ENCODE results near the gene NPAS1. TPM values are rescaled to one million over a fixed set of nuclear protein-coding genes. Genes with fewer than 3 reads are reported as not detected.

The NPAS1 gene
- total and polyA plus RNA-seq, 2 experiments from 2014 or later, result 5.6 to 9.8 TPM

DNA sequence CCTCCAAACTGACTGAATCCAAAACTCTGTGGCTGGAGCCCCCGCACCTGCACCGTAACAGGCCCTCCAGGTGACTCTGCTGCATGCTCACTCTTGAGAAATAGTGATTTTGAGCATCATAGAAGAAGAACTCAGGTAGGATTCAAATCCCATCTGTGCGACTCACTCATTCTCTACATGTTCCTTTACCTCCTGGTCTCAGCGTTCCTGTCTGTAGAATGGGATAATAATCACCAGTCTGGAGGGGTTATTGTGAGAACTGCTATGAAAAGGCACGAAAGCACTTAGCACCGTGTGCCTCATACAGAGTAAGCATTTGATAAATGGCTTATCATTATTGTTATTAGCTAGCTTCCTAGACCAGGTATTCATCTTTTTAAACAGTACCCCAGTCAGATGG lies 36.5 kb upstream of the NPAS1 start:
- TF ChIP-seq ZNF114 (CRISPR knock-in tag; IDR thresholded peaks at IDR 0.05) (no peak), NANOG (IDR thresholded peaks at IDR 0.05; ENCODE audit: borderline replicate concordance) (no peak), CREB1 (CRISPR knock-in tag; IDR thresholded peaks at IDR 0.05; ENCODE audit: low read depth) (no peak), JUNB (IDR thresholded peaks at IDR 0.05; ENCODE audit: unreplicated experiment) (no peak)
- TF ChIP-seq, protein P1, sequence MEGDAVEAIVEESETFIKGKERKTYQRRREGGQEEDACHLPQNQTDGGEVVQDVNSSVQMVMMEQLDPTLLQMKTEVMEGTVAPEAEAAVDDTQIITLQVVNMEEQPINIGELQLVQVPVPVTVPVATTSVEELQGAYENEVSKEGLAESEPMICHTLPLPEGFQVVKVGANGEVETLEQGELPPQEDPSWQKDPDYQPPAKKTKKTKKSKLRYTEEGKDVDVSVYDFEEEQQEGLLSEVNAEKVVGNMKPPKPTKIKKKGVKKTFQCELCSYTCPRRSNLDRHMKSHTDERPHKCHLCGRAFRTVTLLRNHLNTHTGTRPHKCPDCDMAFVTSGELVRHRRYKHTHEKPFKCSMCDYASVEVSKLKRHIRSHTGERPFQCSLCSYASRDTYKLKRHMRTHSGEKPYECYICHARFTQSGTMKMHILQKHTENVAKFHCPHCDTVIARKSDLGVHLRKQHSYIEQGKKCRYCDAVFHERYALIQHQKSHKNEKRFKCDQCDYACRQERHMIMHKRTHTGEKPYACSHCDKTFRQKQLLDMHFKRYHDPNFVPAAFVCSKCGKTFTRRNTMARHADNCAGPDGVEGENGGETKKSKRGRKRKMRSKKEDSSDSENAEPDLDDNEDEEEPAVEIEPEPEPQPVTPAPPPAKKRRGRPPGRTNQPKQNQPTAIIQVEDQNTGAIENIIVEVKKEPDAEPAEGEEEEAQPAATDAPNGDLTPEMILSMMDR (conservative IDR thresholded peaks at IDR 0.05; ENCODE audit: low read depth in 2 of 2), result no peak
- H3K36me3 ChIP-seq (ENCODE audit: insufficient read depth), result no peaks in the 10 kb centered on the region
- no peaks in the 10 kb centered on the region for H3K27me3 ChIP-seq (ENCODE audit: insufficient read depth)
- H3K9me3 Mint-ChIP-seq, result no peaks in the 10 kb centered on the region
- no peak overlapping the region for H3K4me2 ChIP-seq
- peaks cover 9% of the 10 kb centered on the region for H3K79me2 ChIP-seq (replicated peaks; ENCODE audit: insufficient read depth)
- no peak overlapping the region for H3K4me3 ChIP-seq
- ATAC-seq (no peak), DNase-seq (ENCODE audit: low spot score) (no peak)
- no peaks in the 10 kb centered on the region; the same call in 2 of the 3 replicates for H3K36me3 Mint-ChIP-seq (ENCODE audit: low read depth)
- no peaks in the 10 kb centered on the region; the same call in none of the 2 replicates for H4K20me1 ChIP-seq (replicated peaks; ENCODE audit: insufficient read depth)
- peak overlapping the region; percentile 17; the same call in 1 of the 2 replicates for H3K27ac ChIP-seq (ENCODE audit: low read depth)
- H3K27me3 Mint-ChIP-seq (ENCODE audit: insufficient read depth, low read depth, poor library complexity), result peaks cover 5% of the 10 kb centered on the region
- no peak overlapping the region for H2AFZ ChIP-seq
- H3K4me3 Mint-ChIP-seq, result no peak overlapping the region
- H3K27ac Mint-ChIP-seq, result no peak overlapping the region
- H3F3A ChIP-seq (replicated peaks; ENCODE audit: low read depth), result peaks cover 3% of the 10 kb centered on the region; the same call in 1 of the 2 replicates
- peaks cover 8% of the 10 kb centered on the region for H3K4me1 ChIP-seq (ENCODE audit: insufficient read depth)
- H3K9me2 ChIP-seq (ENCODE audit: insufficient read depth), result no peaks in the 10 kb centered on the region
- peaks cover 22% of the 10 kb centered on the region for H3K4me1 Mint-ChIP-seq

DNA sequence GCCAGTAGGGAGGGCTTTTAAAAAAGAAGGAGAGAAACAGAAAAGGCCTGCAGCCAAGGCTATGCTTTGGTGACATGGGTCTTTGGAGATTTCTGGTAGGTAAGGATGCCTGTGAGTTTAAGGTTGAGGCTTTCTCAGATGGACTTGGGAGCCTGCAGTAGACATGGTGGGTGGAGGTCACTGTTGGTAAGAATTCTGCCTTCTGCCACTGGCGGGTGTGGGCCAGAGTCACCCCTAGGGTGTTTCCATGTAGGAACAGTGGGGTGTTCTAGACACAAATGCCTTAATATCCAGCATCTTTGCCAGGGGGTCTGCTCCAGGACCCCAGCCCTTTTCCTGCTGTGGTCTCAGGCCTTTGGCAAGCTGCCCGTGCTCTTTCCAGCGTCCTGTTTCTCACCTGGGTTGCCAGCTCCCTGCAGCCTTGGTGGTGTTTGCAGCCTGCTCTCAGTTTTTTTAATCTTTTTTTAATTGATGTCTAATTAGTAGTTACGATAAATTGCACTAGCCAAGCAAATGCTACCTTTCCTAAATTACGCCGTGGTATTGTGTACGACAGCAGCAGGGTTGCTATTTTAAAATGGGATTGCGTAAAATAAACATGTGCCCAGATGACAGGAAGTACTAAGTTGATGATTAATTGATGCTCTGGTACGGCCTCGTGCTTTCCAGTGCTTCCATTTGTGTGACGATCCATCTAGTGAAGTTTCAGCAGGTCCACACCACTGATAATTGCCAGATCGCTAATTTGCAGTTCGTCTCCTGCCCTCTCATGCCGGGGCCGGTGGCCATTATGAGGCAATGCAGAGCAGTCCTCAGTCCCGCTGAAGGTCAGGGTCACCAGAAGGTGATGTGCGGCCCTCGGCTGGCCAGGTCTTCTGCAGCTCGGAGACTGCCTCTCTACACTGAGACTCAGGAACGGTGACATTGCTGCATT lies 35.3 kb upstream of the NPAS1 start:
- H3K4me1 Mint-ChIP-seq, result peaks cover 14% of the 10 kb centered on the region
- no peaks in the 10 kb centered on the region for H3K36me3 ChIP-seq (ENCODE audit: insufficient read depth)
- H3K36me3 Mint-ChIP-seq (ENCODE audit: low read depth), result peaks cover 4% of the 10 kb centered on the region; the same call in 2 of the 3 replicates
- peak overlapping the region; percentile 19; the same call in 1 of the 2 replicates for H3K27ac Mint-ChIP-seq
- ATAC-seq, result peak; percentile 21; the same call in 1 of the 3 replicates
- no peak overlapping the region for H3K4me3 ChIP-seq
- peaks cover 4% of the 10 kb centered on the region for H3K4me1 ChIP-seq (ENCODE audit: insufficient read depth)
- peaks cover 3% of the 10 kb centered on the region for H3K27me3 Mint-ChIP-seq (ENCODE audit: insufficient read depth, low read depth, poor library complexity)
- peaks cover 9% of the 10 kb centered on the region for H3K79me2 ChIP-seq (replicated peaks; ENCODE audit: insufficient read depth)
- 0 out of 2 replicates have a peak overlapping the region, but pooled peaks have one; percentile 36 for H3K27ac ChIP-seq (ENCODE audit: low read depth)
- H3K4me3 Mint-ChIP-seq, result no peak overlapping the region
- no peaks in the 10 kb centered on the region for H3K9me2 ChIP-seq (ENCODE audit: insufficient read depth)
- no peaks in the 10 kb centered on the region; the same call in 1 of the 2 replicates for H4K20me1 ChIP-seq (replicated peaks; ENCODE audit: insufficient read depth)
- no peak overlapping the region for H3K4me2 ChIP-seq
- H3F3A ChIP-seq (replicated peaks; ENCODE audit: low read depth), result no peaks in the 10 kb centered on the region; the same call in 1 of the 2 replicates
- no peaks in the 10 kb centered on the region for H3K27me3 ChIP-seq (ENCODE audit: insufficient read depth)
- H2AFZ ChIP-seq, result no peak overlapping the region
- DNase-seq (ENCODE audit: low spot score), result no peak
- no peaks in the 10 kb centered on the region for H3K9me3 Mint-ChIP-seq
- TF ChIP-seq, protein P1 (conservative IDR thresholded peaks at IDR 0.05; ENCODE audit: low read depth in 2 of 2), result no peak
- TF ChIP-seq EZH2 (IDR thresholded peaks at IDR 0.05; ENCODE audit: low read depth, unreplicated experiment) (no peak), NANOG (IDR thresholded peaks at IDR 0.05; ENCODE audit: borderline replicate concordance) (no peak), ZNF114 (CRISPR knock-in tag; IDR thresholded peaks at IDR 0.05) (no peak), JUNB (IDR thresholded peaks at IDR 0.05; ENCODE audit: unreplicated experiment) (no peak), STAT1 (IDR thresholded peaks at IDR 0.05; ENCODE audit: unreplicated experiment) (no peak), POLR2AphosphoS5 (IDR thresholded peaks at IDR 0.05; ENCODE audit: low read depth) (no peak), EZH2phosphoT487 (IDR thresholded peaks at IDR 0.05; ENCODE audit: unreplicated experiment) (no peak)
- TF ChIP-seq, protein P2, sequence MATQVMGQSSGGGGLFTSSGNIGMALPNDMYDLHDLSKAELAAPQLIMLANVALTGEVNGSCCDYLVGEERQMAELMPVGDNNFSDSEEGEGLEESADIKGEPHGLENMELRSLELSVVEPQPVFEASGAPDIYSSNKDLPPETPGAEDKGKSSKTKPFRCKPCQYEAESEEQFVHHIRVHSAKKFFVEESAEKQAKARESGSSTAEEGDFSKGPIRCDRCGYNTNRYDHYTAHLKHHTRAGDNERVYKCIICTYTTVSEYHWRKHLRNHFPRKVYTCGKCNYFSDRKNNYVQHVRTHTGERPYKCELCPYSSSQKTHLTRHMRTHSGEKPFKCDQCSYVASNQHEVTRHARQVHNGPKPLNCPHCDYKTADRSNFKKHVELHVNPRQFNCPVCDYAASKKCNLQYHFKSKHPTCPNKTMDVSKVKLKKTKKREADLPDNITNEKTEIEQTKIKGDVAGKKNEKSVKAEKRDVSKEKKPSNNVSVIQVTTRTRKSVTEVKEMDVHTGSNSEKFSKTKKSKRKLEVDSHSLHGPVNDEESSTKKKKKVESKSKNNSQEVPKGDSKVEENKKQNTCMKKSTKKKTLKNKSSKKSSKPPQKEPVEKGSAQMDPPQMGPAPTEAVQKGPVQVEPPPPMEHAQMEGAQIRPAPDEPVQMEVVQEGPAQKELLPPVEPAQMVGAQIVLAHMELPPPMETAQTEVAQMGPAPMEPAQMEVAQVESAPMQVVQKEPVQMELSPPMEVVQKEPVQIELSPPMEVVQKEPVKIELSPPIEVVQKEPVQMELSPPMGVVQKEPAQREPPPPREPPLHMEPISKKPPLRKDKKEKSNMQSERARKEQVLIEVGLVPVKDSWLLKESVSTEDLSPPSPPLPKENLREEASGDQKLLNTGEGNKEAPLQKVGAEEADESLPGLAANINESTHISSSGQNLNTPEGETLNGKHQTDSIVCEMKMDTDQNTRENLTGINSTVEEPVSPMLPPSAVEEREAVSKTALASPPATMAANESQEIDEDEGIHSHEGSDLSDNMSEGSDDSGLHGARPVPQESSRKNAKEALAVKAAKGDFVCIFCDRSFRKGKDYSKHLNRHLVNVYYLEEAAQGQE (IDR thresholded peaks at IDR 0.05; ENCODE audit: unreplicated experiment), result no peak
- TF ChIP-seq, protein P3, sequence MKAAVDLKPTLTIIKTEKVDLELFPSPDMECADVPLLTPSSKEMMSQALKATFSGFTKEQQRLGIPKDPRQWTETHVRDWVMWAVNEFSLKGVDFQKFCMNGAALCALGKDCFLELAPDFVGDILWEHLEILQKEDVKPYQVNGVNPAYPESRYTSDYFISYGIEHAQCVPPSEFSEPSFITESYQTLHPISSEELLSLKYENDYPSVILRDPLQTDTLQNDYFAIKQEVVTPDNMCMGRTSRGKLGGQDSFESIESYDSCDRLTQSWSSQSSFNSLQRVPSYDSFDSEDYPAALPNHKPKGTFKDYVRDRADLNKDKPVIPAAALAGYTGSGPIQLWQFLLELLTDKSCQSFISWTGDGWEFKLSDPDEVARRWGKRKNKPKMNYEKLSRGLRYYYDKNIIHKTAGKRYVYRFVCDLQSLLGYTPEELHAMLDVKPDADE (IDR thresholded peaks at IDR 0.05), result no peak

Data from GM23338 (cell line).